Thyroid gland (tissue), 4 donors: ENCODE measurements around the gene SLITRK4. TPM values are rescaled to one million over a fixed set of nuclear protein-coding genes. Genes with fewer than 3 reads are reported as not detected.

Experiments
- DNase-seq, 2 donors: peaks; one replicate each; pipeline ENCODE4 v3.0.0-alpha.2; 2019
- H3K27ac ChIP-seq, 3 donors: fragments of 200-600 bp; sonication (generic); 1 replicate in 2 of 3; 2 replicates in 1 of 3; pipeline ENCODE4 v1.5.1; 2016 to 2019; ENCODE audit warnings: mild to moderate bottlenecking in 1 of 3, moderate library complexity in 1 of 3
- H3K27me3 ChIP-seq: fragments of 200-600 bp; sonication (generic); one replicate; pipeline ENCODE4 v1.5.1; 2019
- H3K36me3 ChIP-seq, 2 donors: fragments of 200-600 bp; sonication (generic); one replicate each; pipeline ENCODE4 v1.5.1; 2016 to 2019
- H3K4me1 ChIP-seq, 2 donors: fragments of 200-600 bp; sonication (generic); one replicate each; pipeline ENCODE4 v1.5.1; 2017 to 2019
- H3K4me3 ChIP-seq, 3 donors: fragments of 200-600 bp; sonication (generic); replicated peaks in 1 of 3; 1 replicate in 2 of 3; 2 replicates in 1 of 3; pipeline ENCODE4 v1.5.1; 2016; ENCODE audit warnings: mild to moderate bottlenecking in 1 of 3
- H3K9me3 ChIP-seq: fragments of 200-600 bp; sonication (generic); one replicate; pipeline ENCODE4 v1.5.1; 2017
- CTCF ChIP-seq, 6 experiments: fragments of 200-600 bp in 3 of 6; fragments of 450-650 bp in 3 of 6; sonication (generic) in 3 of 6; IDR thresholded peaks; one replicate each; pipeline ENCODE4 v1.5.1; 2016 to 2019; ENCODE audit warnings: antibody characterized with exemption in 6 of 6, mild to moderate bottlenecking in 2 of 6, inconsistent platforms in 1 of 6, moderate library complexity in 1 of 6
- POLR2A ChIP-seq, 2 donors: fragments of 450-650 bp; IDR thresholded peaks; one replicate each; pipeline ENCODE4 v1.6.1; 2017; ENCODE audit warnings: antibody characterized with exemption in 2 of 2, mild to moderate bottlenecking in 2 of 2, moderate library complexity in 1 of 2
- WGBS, 2 donors: methylation state at CpG; one replicate each; pipeline ENCODE4 v1.1.5; 2017; 5-methylcytosine and 5-hydroxymethylcytosine counted together
- intact Hi-C: fragments of 100-400 bp; cut with DNase I; formaldehyde crosslinking; loops from one replicate; pipeline ENCODE4 v1.15.1; 2023
- total RNA-seq, 4 donors: library from RNA; depleted of rRNA; stranded (reverse); fragments of >200 nt; gene quantifications; one replicate each; pipeline ENCODE4 v1.2.3, GENCODE V29; 2016

SLITRK4 gene
- total RNA-seq, 4 donors from 2014 or later, result 1.0 to 3.2 (median 2.4) TPM

- H3K4me1 ChIP-seq, result no peaks in the 10 kb centered on the region
- TF ChIP-seq POLR2A (IDR thresholded peaks at IDR 0.05) (no peak), CTCF (IDR thresholded peaks at IDR 0.05) (no peak)
- H3K4me3 ChIP-seq, result peak overlapping the region in 1 of 3 donors; percentile 19
- intact Hi-C loops, result no loop called here
- H3K36me3 ChIP-seq, result no peaks in the 10 kb centered on the region
- H3K27me3 ChIP-seq, result peaks cover 4% of the 10 kb centered on the region
- peak; percentile 5 to 8 for DNase-seq
- H3K27ac ChIP-seq, result no peak overlapping the region
- no peaks in the 10 kb centered on the region for H3K9me3 ChIP-seq
- WGBS, 2 donors, result 0 to 4% methylated on average over 7 to 8 of the region's 67 CpGs
These were observed 1.0 kb downstream of the SLITRK4 start for GRCh38 chrX:143634663-143635455.

GRCh38 chrX:143634309-143634662, 1.6 kb downstream of the SLITRK4 start:
- Histone ChIP-seq H3K4me3 (peak overlapping the region in 1 of 3 donors; percentile 19), H3K27me3 (peaks cover 4% of the 10 kb centered on the region), H3K4me1 (no peaks in the 10 kb centered on the region), H3K9me3 (no peaks in the 10 kb centered on the region), H3K36me3 (no peaks in the 10 kb centered on the region), H3K27ac (no peak overlapping the region)
- TF ChIP-seq POLR2A (IDR thresholded peaks at IDR 0.05), result no peak
- TF ChIP-seq CTCF (IDR thresholded peaks at IDR 0.05), result no peak
- no CpG with 5 or more reads among the region's 26 CpGs for WGBS, 2 donors
- DNase-seq, result peak; percentile 23
- intact Hi-C loops, result no loop called here

- Histone ChIP-seq H3K4me1 (no peaks in the 10 kb centered on the region), H3K27me3 (peaks cover 4% of the 10 kb centered on the region), H3K9me3 (no peaks in the 10 kb centered on the region), H3K4me3 (peak overlapping the region in 1 of 3 donors; percentile 9), H3K27ac (no peak overlapping the region), H3K36me3 (no peaks in the 10 kb centered on the region)
- WGBS, 2 donors, result 1 to 3% methylated on average over 8 to 9 of the region's 64 CpGs
- TF ChIP-seq CTCF (IDR thresholded peaks at IDR 0.05), result no peak
- TF ChIP-seq POLR2A (IDR thresholded peaks at IDR 0.05), result no peak
- intact Hi-C loops, result no loop called here
- DNase-seq, result peak; percentile 3 to 17
These were observed 2.2 kb downstream of the SLITRK4 start for GRCh38 chrX:143633461-143634308.

- WGBS, 2 donors, result 40 to 46% methylated on average over 7 of the region's 7 CpGs
- peaks cover 4% of the 10 kb centered on the region for H3K27me3 ChIP-seq
- intact Hi-C loops, result no loop called here
- no peaks in the 10 kb centered on the region for H3K4me1 ChIP-seq
- H3K36me3 ChIP-seq, result no peaks in the 10 kb centered on the region
- no peak for TF ChIP-seq POLR2A (IDR thresholded peaks at IDR 0.05)
- H3K9me3 ChIP-seq, result no peaks in the 10 kb centered on the region
- no peak overlapping the region for H3K4me3 ChIP-seq
- no peak for DNase-seq
- no peak overlapping the region for H3K27ac ChIP-seq
These were observed 3.1 kb downstream of the SLITRK4 start for GRCh38 chrX:143632625-143633410.

GRCh38 chrX:143623657-143624056, 12.2 kb downstream of the SLITRK4 start:
- 84 to 91% methylated on average over 2 of the region's 2 CpGs for WGBS, 2 donors
- intact Hi-C loops, result no loop called here
- no peak overlapping the region for H3K4me3 ChIP-seq

More at GRCh38 chrX:143623657-143624056, 12.2 kb downstream of the SLITRK4 start:
- Histone ChIP-seq H3K27ac (no peak overlapping the region), H3K9me3 (no peaks in the 10 kb centered on the region), H3K4me1 (no peaks in the 10 kb centered on the region), H3K36me3 (no peaks in the 10 kb centered on the region), H3K27me3 (no peaks in the 10 kb centered on the region)
- TF ChIP-seq CTCF (IDR thresholded peaks at IDR 0.05) (no peak), POLR2A (IDR thresholded peaks at IDR 0.05) (no peak)
- DNase-seq, result no peak
